Sigmoid colon (tissue), 7 donors: ENCODE results near the gene KCNQ2. TPM values are rescaled to one million over a fixed set of nuclear protein-coding genes. Genes with fewer than 3 reads are reported as not detected.

Source experiments
- DNase-seq: peaks from one replicate; pipeline ENCODE4 v3.0.0-alpha.2; 2019
- H3K27ac ChIP-seq, 4 donors: fragments of 200-600 bp; sonication (generic); one replicate each; pipeline ENCODE4 v1.5.1; 2016 to 2019; ENCODE audit warnings: mild to moderate bottlenecking in 1 of 4
- H3K27me3 ChIP-seq, 3 donors: fragments of 200-600 bp; sonication (generic); one replicate each; pipeline ENCODE4 v1.5.1; 2019; ENCODE audit warnings: mild to moderate bottlenecking in 1 of 3
- H3K36me3 ChIP-seq, 4 donors: fragments of 200-600 bp; sonication (generic); one replicate each; pipeline ENCODE4 v1.5.1; 2016 to 2019
- H3K4me1 ChIP-seq, 4 donors: fragments of 200-600 bp; sonication (generic); one replicate each; pipeline ENCODE4 v1.5.1; 2017 to 2019
- H3K4me3 ChIP-seq, 4 donors: fragments of 200-600 bp; sonication (generic); one replicate each; pipeline ENCODE4 v1.5.1; 2017 to 2019; ENCODE audit warnings: mild to moderate bottlenecking in 2 of 4, moderate library complexity in 1 of 4
- H3K9me3 ChIP-seq, 4 donors: fragments of 200-600 bp in 3 of 4; sonication (generic) in 3 of 4; one replicate each; pipeline versions ENCODE4 v1.5.1 to v1.6.1; 2013 to 2019
- CTCF ChIP-seq, 4 experiments: fragments of 450-650 bp in 3 of 4; fragments of 200-600 bp in 1 of 4; IDR thresholded peaks; one replicate each; pipeline ENCODE4 v1.5.1; 2016 to 2019; ENCODE audit warnings: antibody characterized with exemption in 4 of 4, mild to moderate bottlenecking in 3 of 4, moderate library complexity in 2 of 4
- EP300 ChIP-seq, 4 donors: sonication (generic); formaldehyde crosslinking; IDR thresholded peaks; one replicate each; pipeline ENCODE4 v1.6.1; 2017; ENCODE audit warnings: antibody characterized with exemption in 4 of 4
- POLR2A ChIP-seq, 2 donors: fragments of 450-650 bp; IDR thresholded peaks; one replicate each; pipeline ENCODE4 v1.6.1; 2016; ENCODE audit warnings: antibody characterized with exemption in 2 of 2, mild to moderate bottlenecking in 2 of 2, moderate library complexity in 2 of 2
- POLR2AphosphoS5 ChIP-seq, 4 donors: sonication (generic); formaldehyde crosslinking; IDR thresholded peaks; one replicate each; pipeline ENCODE4 v1.6.1; 2017; ENCODE audit warnings: antibody characterized with exemption in 4 of 4
- WGBS, 2 donors: extraction: QIAGEN DNeasy Blood & Tissue Kit; methylation state at CpG; one replicate each; pipeline ENCODE4 v1.1.7; 2013; 5-methylcytosine and 5-hydroxymethylcytosine counted together
- intact Hi-C: fragments of 100-400 bp; cut with DNase I; formaldehyde crosslinking; loops from one replicate; pipeline ENCODE4 v1.15.1; 2023
- polyA plus RNA-seq, 3 donors: library from polyadenylated mRNA; stranded (reverse); fragments of 200-250 nt; gene quantifications; one replicate each; pipeline ENCODE4 v1.2.3, GENCODE V29; 2013
- total RNA-seq, 4 donors: library from RNA; depleted of rRNA; stranded (reverse); fragments of >200 nt; gene quantifications; one replicate each; pipeline ENCODE4 v1.1.0, GENCODE V29; 2016
- donor health status: healthy with polysubstance abuse.
- donor health status: Bipolar disorder and iron deficiency.
- donor health status: healthy.

The KCNQ2 gene
- total and polyA plus RNA-seq, 7 donors: 0.83 to 4.2 (median 1.2) TPM; not detected in 3

GRCh38 chr20:63438121-63438520 lies 34.3 kb downstream of the KCNQ2 start:
- Histone ChIP-seq H3K27me3 (peaks cover 4 to 47% (median 7%) of the 10 kb centered on the region in 3 donors), H3K36me3 (no peaks in the 10 kb centered on the region), H3K4me1 (no peaks in the 10 kb centered on the region), H3K27ac (no peak overlapping the region), H3K4me3 (no peak overlapping the region), H3K9me3 (no peaks in the 10 kb centered on the region)
- TF ChIP-seq EP300 (IDR thresholded peaks at IDR 0.05) (no peak), POLR2AphosphoS5 (IDR thresholded peaks at IDR 0.05) (no peak), CTCF (IDR thresholded peaks at IDR 0.05) (no peak), POLR2A (IDR thresholded peaks at IDR 0.05) (no peak)
- intact Hi-C loops: no loop called here
- DNase-seq: no peak
- 68 to 86% methylated on average over 12 of the region's 12 CpGs for WGBS, 2 donors

- Histone ChIP-seq H3K4me1 (no peaks in the 10 kb centered on the region), H3K36me3 (no peaks in the 10 kb centered on the region), H3K27me3 (peaks cover 0 to 42% (median 7%) of the 10 kb centered on the region in 3 donors), H3K27ac (no peak overlapping the region), H3K4me3 (no peak overlapping the region), H3K9me3 (no peaks in the 10 kb centered on the region)
- intact Hi-C loops: no loop called here
- DNase-seq: no peak
- 63 to 66% methylated on average over 9 of the region's 9 CpGs for WGBS, 2 donors
- TF ChIP-seq EP300 (IDR thresholded peaks at IDR 0.05): no peak
- no peak for TF ChIP-seq POLR2A (IDR thresholded peaks at IDR 0.05)
- no peak for TF ChIP-seq POLR2AphosphoS5 (IDR thresholded peaks at IDR 0.05)
- TF ChIP-seq CTCF (IDR thresholded peaks at IDR 0.05): no peak
These were observed 36.9 kb downstream of the KCNQ2 start for GRCh38 chr20:63435552-63435951.

GRCh38 chr20:63434599-63435378 lies 37.7 kb downstream of the KCNQ2 start:
- Histone ChIP-seq H3K27me3 (peaks cover 0 to 34% (median 13%) of the 10 kb centered on the region in 3 donors), H3K27ac (no peak overlapping the region), H3K4me3 (no peak overlapping the region), H3K36me3 (no peaks in the 10 kb centered on the region), H3K4me1 (no peaks in the 10 kb centered on the region), H3K9me3 (no peaks in the 10 kb centered on the region)
- no peak for DNase-seq
- TF ChIP-seq CTCF (IDR thresholded peaks at IDR 0.05) (peak in 3 of 4 experiments; percentile 30 to 48 (median 41)), POLR2A (IDR thresholded peaks at IDR 0.05) (no peak), EP300 (IDR thresholded peaks at IDR 0.05) (no peak), POLR2AphosphoS5 (IDR thresholded peaks at IDR 0.05) (no peak)
- 43 to 56% methylated on average over 33 of the region's 33 CpGs for WGBS, 2 donors
- intact Hi-C loops: no loop called here

- Histone ChIP-seq H3K27ac (no peak overlapping the region), H3K27me3 (peaks cover 0 to 33% (median 16%) of the 10 kb centered on the region in 3 donors), H3K36me3 (no peaks in the 10 kb centered on the region), H3K4me3 (no peak overlapping the region), H3K9me3 (no peaks in the 10 kb centered on the region), H3K4me1 (no peaks in the 10 kb centered on the region)
- intact Hi-C loops: no loop called here
- no peak for DNase-seq
- TF ChIP-seq POLR2A (IDR thresholded peaks at IDR 0.05) (no peak), EP300 (IDR thresholded peaks at IDR 0.05) (no peak), CTCF (IDR thresholded peaks at IDR 0.05) (no peak), POLR2AphosphoS5 (IDR thresholded peaks at IDR 0.05) (no peak)
- 86 to 91% methylated on average over 39 of the region's 39 CpGs for WGBS, 2 donors
These were observed 38.5 kb downstream of the KCNQ2 start for GRCh38 chr20:63433756-63434531.
